Measurements from ENCODE around the gene ZNF408. TPM values are rescaled to one million over a fixed set of nuclear protein-coding genes. Genes with fewer than 3 reads are reported as not detected.

Gene ZNF408
- total RNA-seq, 1 experiment from 2014 or later = 15.2 TPM

GRCh38 chr11:46719543-46720218, 18.9 kb downstream of the ZNF408 start (continued):
- TF ChIP-seq FOXK1 (CRISPR knock-in tag; IDR thresholded peaks at IDR 0.05) (no peak), MYBL2 (CRISPR knock-in tag; IDR thresholded peaks at IDR 0.05) (no peak), ETV6 (CRISPR knock-in tag; IDR thresholded peaks at IDR 0.05) (no peak), ZNF138 (CRISPR knock-in tag; conservative IDR thresholded peaks at IDR 0.05) (no peak), PRRX2 (CRISPR knock-in tag; IDR thresholded peaks at IDR 0.05) (no peak), HMGA2 (CRISPR knock-in tag; IDR thresholded peaks at IDR 0.05) (no peak), NR3C1 (CRISPR knock-in tag; conservative IDR thresholded peaks at IDR 0.05; ENCODE audit: low read depth) (no peak), OVOL2 (CRISPR knock-in tag; IDR thresholded peaks at IDR 0.05; ENCODE audit: borderline replicate concordance) (no peak), AR (CRISPR knock-in tag; IDR thresholded peaks at IDR 0.05) (no peak), ZNF317 (CRISPR knock-in tag; IDR thresholded peaks at IDR 0.05; ENCODE audit: borderline replicate concordance, low read depth) (no peak), ESRRA (CRISPR knock-in tag; IDR thresholded peaks at IDR 0.05; ENCODE audit: borderline replicate concordance) (no peak), ZBTB21 (CRISPR knock-in tag; IDR thresholded peaks at IDR 0.05; ENCODE audit: borderline replicate concordance) (no peak)

DNA sequence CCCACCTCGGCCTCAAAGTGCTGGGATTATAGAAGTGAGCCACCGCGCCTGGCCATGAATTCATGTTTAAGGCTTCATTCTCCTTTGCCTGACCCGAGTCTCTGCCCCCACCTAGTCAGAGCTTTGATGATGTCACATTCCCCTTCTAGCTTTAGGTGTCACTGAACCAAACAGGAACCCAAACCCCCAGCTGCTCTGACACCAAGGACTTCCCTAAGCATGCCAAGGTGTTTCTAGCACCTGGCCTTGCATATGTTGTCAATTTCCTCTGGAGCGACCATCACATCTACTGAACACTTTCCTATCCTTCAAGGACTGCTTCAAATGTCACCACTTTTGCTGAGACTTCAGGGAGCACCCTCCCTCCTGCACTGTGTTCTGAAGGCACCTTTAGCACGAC, 20.5 kb downstream of the ZNF408 start:
- Mint-ChIP-seq H3K27ac (no peak overlapping the region), H3K4me3 (no peak overlapping the region), H3K27me3 (ENCODE audit: low read depth) (no peaks in the 10 kb centered on the region), H3K9me3 (no peaks in the 10 kb centered on the region), H3K36me3 (no peaks in the 10 kb centered on the region), H3K4me1 (peaks cover 13% of the 10 kb centered on the region)
- ChIA-PET CTCF (interaction anchor here (1.3 kb wide), 1 partner anchor 432 kb away, joined by 4 read pairs; no protein-coding TSS in a partner anchor), POLR2A (no interaction called here)
- DNase-seq (ENCODE audit: low spot score) = no peak
- no peak for ATAC-seq
- TF ChIP-seq, protein P1, sequence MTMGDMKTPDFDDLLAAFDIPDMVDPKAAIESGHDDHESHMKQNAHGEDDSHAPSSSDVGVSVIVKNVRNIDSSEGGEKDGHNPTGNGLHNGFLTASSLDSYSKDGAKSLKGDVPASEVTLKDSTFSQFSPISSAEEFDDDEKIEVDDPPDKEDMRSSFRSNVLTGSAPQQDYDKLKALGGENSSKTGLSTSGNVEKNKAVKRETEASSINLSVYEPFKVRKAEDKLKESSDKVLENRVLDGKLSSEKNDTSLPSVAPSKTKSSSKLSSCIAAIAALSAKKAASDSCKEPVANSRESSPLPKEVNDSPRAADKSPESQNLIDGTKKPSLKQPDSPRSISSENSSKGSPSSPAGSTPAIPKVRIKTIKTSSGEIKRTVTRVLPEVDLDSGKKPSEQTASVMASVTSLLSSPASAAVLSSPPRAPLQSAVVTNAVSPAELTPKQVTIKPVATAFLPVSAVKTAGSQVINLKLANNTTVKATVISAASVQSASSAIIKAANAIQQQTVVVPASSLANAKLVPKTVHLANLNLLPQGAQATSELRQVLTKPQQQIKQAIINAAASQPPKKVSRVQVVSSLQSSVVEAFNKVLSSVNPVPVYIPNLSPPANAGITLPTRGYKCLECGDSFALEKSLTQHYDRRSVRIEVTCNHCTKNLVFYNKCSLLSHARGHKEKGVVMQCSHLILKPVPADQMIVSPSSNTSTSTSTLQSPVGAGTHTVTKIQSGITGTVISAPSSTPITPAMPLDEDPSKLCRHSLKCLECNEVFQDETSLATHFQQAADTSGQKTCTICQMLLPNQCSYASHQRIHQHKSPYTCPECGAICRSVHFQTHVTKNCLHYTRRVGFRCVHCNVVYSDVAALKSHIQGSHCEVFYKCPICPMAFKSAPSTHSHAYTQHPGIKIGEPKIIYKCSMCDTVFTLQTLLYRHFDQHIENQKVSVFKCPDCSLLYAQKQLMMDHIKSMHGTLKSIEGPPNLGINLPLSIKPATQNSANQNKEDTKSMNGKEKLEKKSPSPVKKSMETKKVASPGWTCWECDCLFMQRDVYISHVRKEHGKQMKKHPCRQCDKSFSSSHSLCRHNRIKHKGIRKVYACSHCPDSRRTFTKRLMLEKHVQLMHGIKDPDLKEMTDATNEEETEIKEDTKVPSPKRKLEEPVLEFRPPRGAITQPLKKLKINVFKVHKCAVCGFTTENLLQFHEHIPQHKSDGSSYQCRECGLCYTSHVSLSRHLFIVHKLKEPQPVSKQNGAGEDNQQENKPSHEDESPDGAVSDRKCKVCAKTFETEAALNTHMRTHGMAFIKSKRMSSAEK (CRISPR knock-in tag; IDR thresholded peaks at IDR 0.05; ENCODE audit: borderline replicate concordance) = no peak
- TF ChIP-seq ESRRA (CRISPR knock-in tag; IDR thresholded peaks at IDR 0.05; ENCODE audit: borderline replicate concordance) (no peak), SOX15 (CRISPR knock-in tag; IDR thresholded peaks at IDR 0.05) (no peak), CBFB (CRISPR knock-in tag; IDR thresholded peaks at IDR 0.05; ENCODE audit: low read depth) (no peak), ZNF138 (CRISPR knock-in tag; conservative IDR thresholded peaks at IDR 0.05) (no peak), ZNF423 (CRISPR knock-in tag; IDR thresholded peaks at IDR 0.05) (no peak), FOXK1 (CRISPR knock-in tag; IDR thresholded peaks at IDR 0.05) (no peak), E2F1 (CRISPR knock-in tag; IDR thresholded peaks at IDR 0.05) (no peak), ZNF219 (CRISPR knock-in tag; IDR thresholded peaks at IDR 0.05; ENCODE audit: borderline replicate concordance) (no peak), ERG (CRISPR knock-in tag; IDR thresholded peaks at IDR 0.05) (no peak), ATF2 (CRISPR knock-in tag; IDR thresholded peaks at IDR 0.05; ENCODE audit: borderline replicate concordance, low read depth) (no peak), ZNF317 (CRISPR knock-in tag; IDR thresholded peaks at IDR 0.05; ENCODE audit: borderline replicate concordance, low read depth) (no peak), FOXP1 (CRISPR knock-in tag; IDR thresholded peaks at IDR 0.05; ENCODE audit: borderline replicate concordance) (no peak), RELA (CRISPR knock-in tag; IDR thresholded peaks at IDR 0.05; ENCODE audit: borderline replicate concordance) (no peak), ATF1 (CRISPR knock-in tag; IDR thresholded peaks at IDR 0.05) (no peak)
- TF ChIP-seq, protein P2, sequence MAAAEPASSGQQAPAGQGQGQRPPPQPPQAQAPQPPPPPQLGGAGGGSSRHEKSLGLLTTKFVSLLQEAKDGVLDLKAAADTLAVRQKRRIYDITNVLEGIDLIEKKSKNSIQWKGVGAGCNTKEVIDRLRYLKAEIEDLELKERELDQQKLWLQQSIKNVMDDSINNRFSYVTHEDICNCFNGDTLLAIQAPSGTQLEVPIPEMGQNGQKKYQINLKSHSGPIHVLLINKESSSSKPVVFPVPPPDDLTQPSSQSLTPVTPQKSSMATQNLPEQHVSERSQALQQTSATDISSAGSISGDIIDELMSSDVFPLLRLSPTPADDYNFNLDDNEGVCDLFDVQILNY (CRISPR knock-in tag; IDR thresholded peaks at IDR 0.05) = no peak
